ENCODE data around the gene CLDN15.

DNA sequence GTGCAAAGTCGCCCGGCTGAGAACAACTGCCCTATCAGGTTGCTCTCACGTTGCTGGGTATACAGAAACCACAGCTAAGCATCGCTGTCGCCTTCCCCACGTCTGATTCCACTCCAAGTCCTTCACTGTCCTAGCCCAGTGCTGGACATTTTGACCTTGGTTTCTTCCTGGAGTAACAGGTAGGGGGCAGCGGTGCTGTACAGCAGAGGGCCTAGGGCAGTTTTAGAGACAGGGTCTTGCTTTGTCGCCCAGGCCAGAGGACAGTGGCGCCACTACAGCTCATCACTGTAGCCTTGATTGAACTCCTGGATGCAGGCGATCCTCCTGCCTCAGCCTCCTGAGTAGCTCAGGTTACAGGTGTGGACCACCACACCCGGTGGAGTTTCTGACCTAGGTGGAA lies 2.6 kb downstream of the CLDN15 start:
- no peak for TF ChIP-seq ZNF274 (IDR thresholded peaks at IDR 0.05; ENCODE audit: low read depth, low read length)
- no peak for TF ChIP-seq SUZ12 (IDR thresholded peaks at IDR 0.05; ENCODE audit: extremely low read depth, insufficient read depth, insufficient read length)
- TF ChIP-seq YY1 (IDR thresholded peaks at IDR 0.05; ENCODE audit: insufficient read depth, insufficient read length), result no peak
